ENCODE data around the gene CC2D2A.

- TF ChIP-seq POLR2AphosphoS5 (IDR thresholded peaks at IDR 0.05; ENCODE audit: low read depth, low read length) (no peak), POLR2A (IDR thresholded peaks at IDR 0.05; ENCODE audit: low read depth, low read length) (no peak), TAF1 (IDR thresholded peaks at IDR 0.05; ENCODE audit: low read depth, low read length) (no peak), SPI1 (IDR thresholded peaks at IDR 0.05; ENCODE audit: low read depth, low read length) (no peak), POU2F2 (IDR thresholded peaks at IDR 0.05; ENCODE audit: low read depth, low read length) (no peak), PAX5 (IDR thresholded peaks at IDR 0.05; ENCODE audit: insufficient read depth, low read length, severe bottlenecking) (no peak)
Measured at GRCh38 chr4:15521442-15522039, 51.9 kb downstream of the CC2D2A start.

Measured in GM12891 (cell line).